HG02678 (cell line): ENCODE results near the gene TNNI3K.
"Not testable (repeated sequence)": the region's sequence is repeated elsewhere in the genome, so short reads cannot be mapped to it uniquely, and the experiment has no call there.

Source experiments
- ATAC-seq: cut with Tn5 transposase; IDR thresholded peaks from one replicate; pipeline ENCODE4 v1.9.1; 2021; ENCODE audit warnings: mild to moderate bottlenecking, moderate library complexity; ENCODE audit not compliant: unreplicated experiment

The TNNI3K gene, protein sequence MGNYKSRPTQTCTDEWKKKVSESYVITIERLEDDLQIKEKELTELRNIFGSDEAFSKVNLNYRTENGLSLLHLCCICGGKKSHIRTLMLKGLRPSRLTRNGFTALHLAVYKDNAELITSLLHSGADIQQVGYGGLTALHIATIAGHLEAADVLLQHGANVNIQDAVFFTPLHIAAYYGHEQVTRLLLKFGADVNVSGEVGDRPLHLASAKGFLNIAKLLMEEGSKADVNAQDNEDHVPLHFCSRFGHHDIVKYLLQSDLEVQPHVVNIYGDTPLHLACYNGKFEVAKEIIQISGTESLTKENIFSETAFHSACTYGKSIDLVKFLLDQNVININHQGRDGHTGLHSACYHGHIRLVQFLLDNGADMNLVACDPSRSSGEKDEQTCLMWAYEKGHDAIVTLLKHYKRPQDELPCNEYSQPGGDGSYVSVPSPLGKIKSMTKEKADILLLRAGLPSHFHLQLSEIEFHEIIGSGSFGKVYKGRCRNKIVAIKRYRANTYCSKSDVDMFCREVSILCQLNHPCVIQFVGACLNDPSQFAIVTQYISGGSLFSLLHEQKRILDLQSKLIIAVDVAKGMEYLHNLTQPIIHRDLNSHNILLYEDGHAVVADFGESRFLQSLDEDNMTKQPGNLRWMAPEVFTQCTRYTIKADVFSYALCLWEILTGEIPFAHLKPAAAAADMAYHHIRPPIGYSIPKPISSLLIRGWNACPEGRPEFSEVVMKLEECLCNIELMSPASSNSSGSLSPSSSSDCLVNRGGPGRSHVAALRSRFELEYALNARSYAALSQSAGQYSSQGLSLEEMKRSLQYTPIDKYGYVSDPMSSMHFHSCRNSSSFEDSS

DNA sequence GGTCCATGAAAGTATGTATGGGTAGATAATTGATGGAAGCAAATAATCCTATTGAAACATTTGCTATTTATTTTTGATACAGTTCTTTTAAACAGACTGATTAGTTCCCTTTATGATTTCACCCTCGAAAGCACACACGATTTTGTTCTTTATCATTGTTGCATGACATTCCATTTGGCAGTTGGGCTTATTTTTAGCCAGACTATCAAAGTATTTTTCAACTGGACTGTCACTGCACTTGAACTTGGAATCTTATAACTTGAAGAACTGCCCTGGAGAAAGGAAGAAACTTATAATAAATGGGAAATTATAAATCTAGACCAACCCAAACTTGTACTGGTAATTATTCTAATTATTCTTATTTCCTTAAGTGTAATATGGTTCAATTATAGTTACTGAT, at the start of gene TNNI3K:
TNNI3K (plus strand) TSS at position 235 of the 400 bp plus-strand sequence; CDS start at position 300, 65 bp downstream.
- ATAC-seq, result no peak

DNA sequence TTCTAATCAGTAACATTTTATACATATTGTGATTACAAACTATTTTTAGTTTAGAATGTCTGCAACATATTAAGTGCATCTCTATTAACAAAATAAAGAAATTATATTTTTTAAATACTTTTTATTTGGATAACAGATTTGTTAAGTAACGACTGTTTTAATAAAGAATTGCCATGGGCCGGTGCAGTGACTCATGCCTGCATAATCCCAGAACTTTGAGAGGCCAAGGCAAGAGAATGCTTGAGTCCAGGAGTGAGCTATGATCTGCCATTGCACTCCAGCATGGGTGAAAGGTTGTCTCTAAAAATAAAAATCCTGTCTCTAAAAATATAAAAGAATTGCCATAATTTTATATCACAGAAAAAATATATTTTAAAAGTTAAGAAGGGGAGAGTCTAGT, 41.3 kb upstream of the TNNI3K start:
- ATAC-seq, result no peak

DNA sequence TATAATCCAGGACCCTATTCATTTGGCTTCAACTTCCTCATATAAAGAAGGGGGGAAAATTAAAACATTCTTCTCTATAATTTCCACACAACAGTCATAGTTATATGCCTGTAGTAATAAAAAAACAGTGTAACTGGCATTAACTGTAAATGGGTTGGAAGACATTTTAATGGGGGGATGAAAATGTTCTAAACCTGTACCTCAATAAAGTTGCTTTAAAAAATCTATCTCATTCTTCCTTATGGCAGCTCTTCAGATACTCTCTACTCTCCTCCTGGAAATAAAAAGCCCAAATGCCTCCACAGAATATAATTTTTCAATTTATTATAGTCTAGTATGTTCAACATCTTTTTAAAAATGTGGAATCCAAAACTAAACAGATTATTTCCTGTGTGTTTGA, 39.8 kb upstream of the TNNI3K start:
- no peak for ATAC-seq

DNA sequence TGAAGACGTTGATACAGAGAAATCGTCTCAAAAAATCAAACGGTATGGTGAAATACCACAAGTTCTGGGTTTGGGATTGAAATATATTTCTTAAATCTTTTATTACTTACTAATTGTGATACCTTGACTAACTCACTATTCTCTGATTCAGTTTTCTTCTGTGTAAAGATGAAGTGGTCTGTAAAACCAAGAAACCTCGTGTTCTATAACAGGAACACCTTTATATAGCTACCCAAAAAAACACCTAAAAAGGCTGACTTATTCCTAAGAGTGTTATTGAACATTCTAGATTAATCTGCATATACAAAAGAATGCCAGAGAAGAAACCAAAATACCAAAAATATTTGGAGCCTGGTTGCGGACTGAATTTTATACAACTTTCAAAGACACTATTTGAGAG, 37.9 kb upstream of the TNNI3K start:
- no peak for ATAC-seq

DNA sequence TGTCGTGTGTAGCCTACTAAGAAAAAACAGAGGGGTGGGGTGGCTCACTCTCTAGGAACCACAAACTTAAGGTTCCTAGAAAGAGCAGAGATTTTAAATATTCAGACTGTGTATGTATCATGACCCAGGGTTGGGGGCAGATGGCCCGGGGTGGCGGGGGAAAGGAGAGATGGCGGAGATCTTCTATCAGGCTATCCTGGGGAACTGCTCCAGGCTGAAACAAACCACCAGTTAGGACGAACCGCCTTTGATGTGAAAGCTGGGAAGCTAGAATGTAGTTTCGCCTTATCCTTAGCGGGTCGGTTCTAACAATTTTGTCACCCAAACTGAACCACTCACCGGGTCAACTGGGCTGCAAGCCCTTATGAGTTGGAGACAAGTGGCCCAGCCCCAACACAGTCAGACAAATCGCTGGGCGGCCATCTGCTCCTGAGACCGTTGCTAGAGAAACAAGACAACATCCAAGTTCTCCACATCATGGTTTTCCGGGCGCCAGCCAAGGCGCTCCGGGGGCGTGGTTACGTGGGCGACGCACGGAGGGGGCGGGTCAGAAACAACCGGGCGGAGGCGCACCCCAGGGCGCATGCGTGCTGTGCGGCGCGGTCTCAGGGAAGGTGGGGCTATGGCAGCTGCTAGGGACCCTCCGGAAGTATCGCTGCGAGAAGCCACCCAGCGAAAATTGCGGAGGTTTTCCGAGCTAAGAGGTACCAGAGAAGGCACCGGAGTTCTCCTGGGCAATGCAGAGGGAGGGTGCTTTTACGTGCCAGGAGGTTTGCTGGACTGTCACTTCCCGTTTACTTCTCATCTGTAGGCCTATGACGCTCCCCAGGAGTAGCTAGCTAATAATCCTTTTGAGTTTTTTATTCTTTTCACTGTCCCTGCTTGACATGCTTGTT, 37.3 kb upstream of the TNNI3K start, which contains the start of the genes FPGT and LRRIQ3:
FPGT (plus strand) TSS at position 586 of the 896 bp plus-strand sequence; CDS start at position 623, 37 bp downstream.
LRRIQ3 (minus strand) TSS at position 520 of the 896 bp plus-strand sequence. CDS start 14,492 bp downstream, outside the sequence.
- peak; percentile 93 for ATAC-seq

DNA sequence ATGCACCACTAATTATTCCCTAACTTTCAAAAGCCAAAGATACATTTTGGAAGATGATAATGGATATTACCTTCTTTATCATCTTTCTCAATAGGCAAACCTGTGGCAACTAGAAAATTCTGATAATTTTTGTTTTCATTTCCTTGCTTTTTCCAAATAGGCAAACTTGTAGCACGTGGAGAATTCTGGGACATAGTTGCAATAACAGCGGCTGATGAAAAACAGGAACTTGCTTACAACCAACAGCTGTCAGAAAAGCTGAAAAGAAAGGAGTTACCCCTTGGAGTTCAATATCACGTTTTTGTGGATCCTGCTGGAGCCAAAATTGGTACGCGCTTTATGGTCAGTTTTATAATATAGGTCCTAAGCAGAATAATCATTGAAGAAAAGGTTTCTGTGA, 35.7 kb upstream of the TNNI3K start:
- no peak for ATAC-seq

DNA sequence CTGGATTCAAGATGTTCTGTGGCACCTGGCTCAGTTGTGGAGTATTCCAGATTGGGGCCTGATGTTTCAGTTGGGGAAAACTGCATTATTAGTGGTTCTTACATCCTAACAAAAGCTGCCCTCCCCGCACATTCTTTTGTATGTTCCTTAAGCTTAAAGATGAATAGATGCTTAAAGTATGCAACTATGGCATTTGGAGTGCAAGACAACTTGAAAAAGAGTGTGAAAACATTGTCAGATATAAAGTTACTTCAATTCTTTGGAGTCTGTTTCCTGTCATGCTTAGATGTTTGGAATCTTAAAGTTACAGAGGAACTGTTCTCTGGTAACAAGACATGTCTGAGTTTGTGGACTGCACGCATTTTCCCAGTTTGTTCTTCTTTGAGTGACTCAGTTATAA, 29.9 kb upstream of the TNNI3K start:
- ATAC-seq, result no peak

DNA sequence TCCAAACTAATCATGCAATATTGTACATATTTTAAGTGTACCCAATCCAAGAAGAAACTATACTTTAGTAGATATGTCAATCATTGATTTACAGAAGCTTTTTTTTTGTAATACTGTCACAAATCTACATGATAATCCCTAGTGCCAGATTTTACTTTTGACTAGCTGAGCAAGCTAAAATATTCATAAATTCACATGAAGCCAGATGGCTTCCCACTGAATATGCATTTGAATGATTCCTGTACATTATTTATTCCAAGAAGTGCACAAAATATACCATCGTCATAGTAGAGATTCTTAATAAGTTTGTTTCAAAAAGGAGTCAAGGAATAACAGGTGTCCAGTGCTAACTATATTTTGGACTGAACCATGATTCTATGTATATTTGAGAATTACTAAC, 20.0 kb upstream of the TNNI3K start:
- no peak for ATAC-seq

DNA sequence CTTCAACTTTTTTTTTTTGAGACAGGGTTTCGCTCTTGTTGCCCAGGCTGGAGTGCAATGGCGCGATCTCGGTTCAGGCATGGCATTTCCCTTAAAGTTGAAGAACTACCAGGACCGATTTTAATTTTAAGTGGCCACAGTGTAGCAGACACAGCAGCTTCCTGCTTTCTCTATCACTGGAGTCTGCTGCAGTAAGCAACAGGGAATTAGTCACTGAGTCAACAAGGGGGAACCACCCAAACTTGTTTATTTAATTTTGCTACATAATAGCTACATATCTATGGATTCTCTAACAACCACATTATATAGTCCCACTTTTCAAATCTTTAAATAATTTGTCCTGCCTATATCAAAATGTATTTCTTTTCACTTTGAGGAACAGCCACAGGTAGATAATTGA, 12.5 kb upstream of the TNNI3K start:
- ATAC-seq, result no peak

DNA sequence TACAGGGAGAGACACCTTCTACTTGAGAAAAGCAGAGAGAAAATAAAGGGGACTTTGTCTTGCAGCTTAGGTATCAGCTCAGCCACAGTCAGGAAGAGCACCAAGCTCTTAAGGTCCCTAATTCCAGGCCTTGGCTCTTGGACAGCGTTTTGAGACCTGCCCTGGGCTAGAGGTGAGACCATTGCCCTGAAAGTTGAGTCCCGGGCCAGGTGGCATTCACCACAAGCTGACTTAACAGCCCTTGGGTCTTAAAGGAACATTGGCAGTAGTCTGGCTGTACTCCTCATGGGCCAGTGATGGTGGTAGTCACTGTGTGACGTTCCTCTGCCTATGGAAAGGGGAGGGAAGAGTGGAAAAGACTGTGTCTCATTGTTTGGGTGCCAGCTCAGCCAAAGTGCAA, 11.7 kb upstream of the TNNI3K start:
- no peak for ATAC-seq

DNA sequence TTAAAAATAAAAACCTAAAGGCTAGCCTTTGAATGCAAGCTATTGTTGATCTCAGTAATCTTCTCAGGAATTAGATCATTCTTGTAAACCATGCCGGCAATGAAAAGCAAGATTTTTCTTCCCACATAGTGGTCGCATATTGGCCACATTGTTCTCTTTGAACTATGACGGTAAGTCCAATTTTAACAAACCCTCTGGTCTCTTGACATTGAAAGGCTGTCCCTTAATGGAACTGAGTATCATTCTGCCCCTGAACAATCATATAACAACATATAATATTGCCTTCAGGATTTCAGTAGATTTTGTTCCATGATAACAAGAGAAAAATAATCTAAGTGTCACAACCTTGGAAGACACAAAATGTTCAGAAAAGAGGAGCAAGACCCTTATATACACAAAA, 1.3 kb downstream of the TNNI3K start:
- no peak for ATAC-seq

DNA sequence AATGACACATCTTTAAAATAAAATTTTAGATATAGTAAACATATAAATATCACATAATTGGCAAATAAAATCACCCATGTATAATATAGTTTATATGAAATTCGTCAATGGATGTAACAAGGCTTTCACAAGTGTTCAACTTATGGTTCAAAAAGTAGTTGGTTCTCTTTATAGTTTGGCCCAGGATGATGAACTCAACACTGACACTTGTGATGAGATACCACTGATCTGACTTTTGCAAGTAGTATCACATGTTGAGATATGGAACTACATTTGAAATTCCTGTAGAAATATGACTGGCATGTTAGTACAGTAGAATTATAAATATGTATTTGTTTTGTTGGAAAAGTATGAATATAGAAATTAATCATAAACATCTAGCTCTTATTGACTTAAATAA, 1.8 kb downstream of the TNNI3K start:
- ATAC-seq, result no peak

DNA sequence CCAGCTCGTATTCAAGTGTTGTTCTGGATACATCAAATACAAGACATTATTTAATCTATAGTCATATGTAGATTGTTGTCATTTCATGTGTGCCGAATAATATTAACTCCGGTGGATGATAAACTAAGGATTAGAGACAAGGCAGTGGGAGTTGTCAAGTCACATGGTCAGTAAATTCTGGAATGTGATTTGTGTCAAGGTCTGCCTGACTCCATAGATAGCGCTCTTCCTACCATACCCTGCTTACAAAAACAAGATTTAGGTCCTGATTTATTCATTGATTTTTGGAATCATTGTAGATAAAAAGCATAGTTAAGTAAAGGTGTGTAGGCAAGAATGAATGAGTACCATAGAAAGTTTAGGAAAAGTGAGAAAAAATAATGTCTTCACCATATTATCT, 2.6 kb downstream of the TNNI3K start:
- ATAC-seq, result no peak

DNA sequence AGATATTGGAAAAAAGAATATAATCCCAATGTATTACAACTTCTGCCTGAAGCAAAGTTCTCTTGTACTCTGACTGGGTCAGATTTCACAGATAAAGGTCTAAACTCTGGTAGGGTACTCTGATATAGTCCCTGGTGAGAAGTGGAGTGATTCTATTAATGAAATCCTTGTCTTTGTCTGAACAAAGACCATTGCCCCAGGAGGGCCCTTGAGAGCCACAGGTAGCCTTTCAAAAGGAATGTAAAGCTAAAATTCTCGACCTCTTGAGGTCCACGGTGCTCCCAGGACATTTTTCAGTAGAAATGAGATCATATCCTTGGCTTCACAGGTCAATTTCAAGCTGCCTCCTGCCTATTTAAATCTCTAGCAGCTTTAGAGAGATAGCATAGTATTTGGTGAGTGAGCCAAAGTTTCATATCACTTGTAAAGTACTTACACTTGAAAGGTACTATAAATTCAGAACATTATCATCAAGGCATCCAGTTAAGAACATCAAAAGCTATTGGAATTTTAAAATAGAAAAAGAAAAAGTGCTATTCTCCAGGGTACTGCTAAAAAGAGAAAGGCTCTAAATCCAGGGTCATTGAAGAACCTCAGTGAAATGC, 10.1 kb downstream of the TNNI3K start:
- no peak for ATAC-seq

DNA sequence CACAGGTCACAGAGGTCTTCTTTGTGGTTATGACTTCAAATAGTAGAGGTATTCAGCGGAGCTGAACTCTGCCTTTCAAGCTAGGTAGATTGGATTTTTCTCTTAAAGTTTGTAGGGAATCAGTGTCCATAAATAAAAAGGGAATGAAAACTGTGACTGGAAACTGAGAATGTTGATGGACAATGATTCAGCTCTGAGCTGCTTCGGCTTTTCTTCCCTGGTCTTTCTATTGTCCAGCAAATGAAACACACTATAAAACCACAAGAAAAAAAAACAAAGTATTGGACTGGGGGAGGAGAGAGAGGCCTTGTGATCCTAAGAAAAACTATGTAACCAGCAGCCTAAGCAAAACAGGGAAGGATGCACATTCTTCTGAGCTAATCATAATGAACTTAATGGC, 11.1 kb downstream of the TNNI3K start:
- ATAC-seq, result no peak

DNA sequence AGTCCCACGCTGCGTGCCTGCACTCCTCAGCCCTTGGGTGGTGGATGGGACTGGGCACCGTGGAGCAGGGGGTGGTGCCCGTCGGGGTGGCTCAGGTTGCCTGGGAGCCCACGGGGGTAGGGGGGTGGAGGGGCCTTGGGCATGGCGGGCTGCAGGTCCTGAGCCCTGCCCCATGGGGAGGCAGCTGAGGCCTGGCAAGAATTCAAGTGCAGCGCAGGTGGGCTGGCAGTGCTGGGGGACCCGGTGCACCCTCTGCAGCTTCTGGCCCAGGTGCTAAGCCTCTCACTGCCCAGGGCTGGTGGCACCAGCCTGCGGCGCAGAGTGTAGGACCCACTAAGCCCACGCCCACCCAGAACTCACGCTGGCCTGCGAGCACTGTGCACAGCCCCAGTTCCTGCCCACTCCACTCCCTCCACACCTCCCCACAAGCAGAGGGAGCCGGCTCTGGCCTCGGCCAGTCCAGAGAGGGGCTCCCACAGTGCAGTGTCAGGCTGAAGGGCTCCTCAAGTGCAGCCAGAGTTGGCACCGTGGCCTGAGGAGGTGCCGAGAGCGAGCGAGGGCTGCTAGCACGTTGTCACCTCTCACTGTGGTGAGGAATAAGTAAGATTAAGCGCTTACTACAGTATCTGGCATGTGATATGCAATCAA, 12.8 kb downstream of the TNNI3K start:
- ATAC-seq, result no peak

DNA sequence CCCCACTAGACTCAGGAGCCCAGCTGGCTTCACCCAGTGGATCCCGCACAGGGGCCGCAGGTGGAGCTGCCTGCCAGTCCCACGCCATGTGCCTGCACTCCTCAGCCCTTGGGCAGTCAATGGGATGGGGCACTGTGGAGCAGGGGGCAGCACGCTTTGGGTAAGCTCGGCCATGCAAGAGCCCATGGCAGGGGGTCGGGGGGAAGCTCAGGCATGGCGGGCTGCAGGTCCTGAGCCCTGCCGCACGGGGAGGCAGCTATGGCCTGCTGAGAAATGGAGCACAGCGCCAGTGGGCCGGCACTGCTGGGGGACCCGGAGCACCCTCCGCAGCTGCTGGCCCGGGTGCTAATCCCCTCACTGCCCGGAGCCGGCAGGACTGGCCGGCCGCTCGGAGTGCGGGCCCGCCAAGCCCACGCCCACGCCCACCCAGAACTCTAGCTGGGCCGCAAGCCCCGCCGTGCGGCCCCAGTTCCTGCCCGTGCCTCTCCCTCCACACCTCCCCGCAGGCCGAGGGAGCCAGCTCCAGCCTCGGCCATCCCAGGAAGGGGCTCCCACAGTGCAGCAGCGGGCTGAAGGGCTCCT, 18.1 kb downstream of the TNNI3K start:
- not testable (repeated sequence) for ATAC-seq

DNA sequence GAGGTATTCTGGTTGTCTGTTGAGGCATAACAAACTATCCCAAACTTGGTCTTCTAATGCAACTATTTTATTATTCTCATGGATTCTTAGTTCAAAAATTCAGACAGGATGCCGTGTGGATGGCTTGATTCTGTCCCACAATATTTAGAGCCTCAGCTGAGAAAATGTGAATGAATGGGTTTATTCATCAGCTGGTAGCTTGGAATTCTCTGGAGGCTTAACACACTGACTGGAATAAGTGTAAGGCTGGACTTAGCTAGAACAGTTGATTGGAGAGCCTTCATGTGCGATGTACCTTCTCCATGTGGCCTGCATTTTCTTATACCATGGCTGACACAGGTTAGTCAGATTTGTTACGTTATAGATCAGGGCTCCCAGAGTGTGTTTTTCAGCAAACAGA, 30.8 kb downstream of the TNNI3K start:
- no peak for ATAC-seq

DNA sequence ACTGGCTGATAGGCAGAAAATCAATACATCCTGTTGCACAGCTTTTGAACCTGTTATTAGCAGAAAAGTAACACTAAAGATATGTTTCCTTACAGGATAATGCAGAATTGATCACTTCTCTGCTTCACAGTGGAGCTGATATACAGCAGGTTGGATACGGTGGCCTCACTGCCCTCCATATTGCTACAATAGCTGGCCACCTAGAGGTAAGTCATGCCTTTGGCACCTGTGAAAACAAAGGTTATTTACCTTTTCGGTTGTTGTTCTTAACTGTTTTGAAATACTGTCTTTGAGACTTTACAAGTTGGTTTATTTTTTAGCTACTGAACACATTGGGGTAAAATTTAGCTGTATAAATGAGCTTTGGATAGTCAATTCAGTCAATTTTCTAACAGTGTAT, 36.3 kb downstream of the TNNI3K start:
- ATAC-seq, result no peak
